Lower leg skin (tissue), 3 donors: ENCODE measurements around the gene DOK6.

ENCODE experiments used
- POLR2A ChIP-seq, 2 donors: fragments of 450-650 bp; IDR thresholded peaks; one replicate each; pipeline ENCODE4 v1.6.1; 2016 to 2017; ENCODE audit warnings: antibody characterized with exemption in 2 of 2, mild to moderate bottlenecking in 1 of 2, moderate library complexity in 1 of 2
- TF ChIP-seq, protein P1 (sequence below), 3 donors: fragments of 450-650 bp; IDR thresholded peaks; one replicate each; pipeline ENCODE4 v1.5.1; 2016; ENCODE audit warnings: antibody characterized with exemption in 3 of 3, mild to moderate bottlenecking in 3 of 3, moderate library complexity in 2 of 3

DNA sequence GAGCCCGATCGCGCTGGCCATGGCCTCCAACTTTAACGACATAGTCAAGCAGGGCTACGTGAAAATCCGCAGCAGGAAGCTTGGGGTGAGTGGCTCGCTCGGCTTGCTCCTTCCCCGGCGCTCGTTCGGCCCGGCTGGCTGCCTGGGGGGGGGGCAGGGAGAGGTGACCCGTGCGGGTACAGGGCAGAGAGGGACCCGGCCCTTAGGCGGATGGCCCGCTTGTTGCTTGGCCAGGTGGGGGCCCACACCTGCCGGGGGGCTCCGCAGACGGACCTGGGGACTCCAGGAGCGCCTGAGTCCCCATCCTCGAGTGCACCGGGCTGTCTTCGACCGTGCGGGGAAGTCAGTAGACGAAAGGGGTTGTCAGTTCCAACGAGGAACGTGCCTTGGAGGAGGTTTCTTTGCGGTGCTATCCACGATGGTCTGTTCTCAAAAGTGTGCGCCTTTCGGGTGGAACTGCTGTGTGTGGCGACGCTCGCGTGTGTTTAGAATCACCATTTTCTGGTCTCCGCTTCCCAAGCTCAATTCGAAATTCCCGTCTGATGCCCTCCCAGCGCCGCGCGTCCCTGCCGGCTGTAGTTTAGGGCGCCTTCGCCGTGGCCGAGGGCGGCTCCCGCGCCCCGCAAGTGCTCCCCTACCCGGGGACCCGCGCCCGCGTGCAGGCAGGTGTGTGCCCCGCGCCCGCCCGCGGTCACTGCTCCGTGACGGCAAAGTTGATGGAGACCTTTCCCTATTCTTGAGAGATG, 711 bp downstream of the DOK6 start:
- TF ChIP-seq, protein P1, sequence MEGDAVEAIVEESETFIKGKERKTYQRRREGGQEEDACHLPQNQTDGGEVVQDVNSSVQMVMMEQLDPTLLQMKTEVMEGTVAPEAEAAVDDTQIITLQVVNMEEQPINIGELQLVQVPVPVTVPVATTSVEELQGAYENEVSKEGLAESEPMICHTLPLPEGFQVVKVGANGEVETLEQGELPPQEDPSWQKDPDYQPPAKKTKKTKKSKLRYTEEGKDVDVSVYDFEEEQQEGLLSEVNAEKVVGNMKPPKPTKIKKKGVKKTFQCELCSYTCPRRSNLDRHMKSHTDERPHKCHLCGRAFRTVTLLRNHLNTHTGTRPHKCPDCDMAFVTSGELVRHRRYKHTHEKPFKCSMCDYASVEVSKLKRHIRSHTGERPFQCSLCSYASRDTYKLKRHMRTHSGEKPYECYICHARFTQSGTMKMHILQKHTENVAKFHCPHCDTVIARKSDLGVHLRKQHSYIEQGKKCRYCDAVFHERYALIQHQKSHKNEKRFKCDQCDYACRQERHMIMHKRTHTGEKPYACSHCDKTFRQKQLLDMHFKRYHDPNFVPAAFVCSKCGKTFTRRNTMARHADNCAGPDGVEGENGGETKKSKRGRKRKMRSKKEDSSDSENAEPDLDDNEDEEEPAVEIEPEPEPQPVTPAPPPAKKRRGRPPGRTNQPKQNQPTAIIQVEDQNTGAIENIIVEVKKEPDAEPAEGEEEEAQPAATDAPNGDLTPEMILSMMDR (IDR thresholded peaks at IDR 0.05): no peak
- no peak for TF ChIP-seq POLR2A (IDR thresholded peaks at IDR 0.05)
